HG02588 (cell line): ENCODE results near the gene ROS1.

ENCODE experiments used
- ATAC-seq: cut with Tn5 transposase; IDR thresholded peaks from one replicate; pipeline ENCODE4 v1.9.1; 2021; ENCODE audit warnings: mild to moderate bottlenecking, moderate library complexity; ENCODE audit not compliant: unreplicated experiment

ROS1 gene

GRCh38 chr6:117326396-117326795, 99.3 kb downstream of the ROS1 start:
- no peak for ATAC-seq

DNA sequence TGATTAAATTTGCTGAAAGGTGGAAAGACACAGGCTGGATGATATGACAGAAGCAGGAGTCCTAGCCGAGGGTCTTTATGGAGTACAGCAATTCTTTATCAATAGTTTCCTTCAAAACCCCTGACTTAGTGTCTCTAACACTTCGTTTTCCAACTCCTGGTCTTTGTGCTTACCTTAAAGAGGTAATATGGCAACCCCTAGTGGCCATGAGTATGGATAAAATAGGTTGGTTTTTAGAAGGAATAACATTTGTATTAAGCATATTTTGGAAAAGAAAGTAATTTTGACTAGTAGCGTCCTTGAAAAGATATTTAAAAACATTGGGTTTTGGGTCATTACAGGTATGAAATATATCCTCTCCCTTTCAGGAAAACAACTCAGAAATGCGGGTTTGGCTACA, 108.5 kb downstream of the ROS1 start:
- ATAC-seq = no peak

- ATAC-seq = no peak
Observed at GRCh38 chr6:117311726-117312125, 114.0 kb downstream of the ROS1 start.

DNA sequence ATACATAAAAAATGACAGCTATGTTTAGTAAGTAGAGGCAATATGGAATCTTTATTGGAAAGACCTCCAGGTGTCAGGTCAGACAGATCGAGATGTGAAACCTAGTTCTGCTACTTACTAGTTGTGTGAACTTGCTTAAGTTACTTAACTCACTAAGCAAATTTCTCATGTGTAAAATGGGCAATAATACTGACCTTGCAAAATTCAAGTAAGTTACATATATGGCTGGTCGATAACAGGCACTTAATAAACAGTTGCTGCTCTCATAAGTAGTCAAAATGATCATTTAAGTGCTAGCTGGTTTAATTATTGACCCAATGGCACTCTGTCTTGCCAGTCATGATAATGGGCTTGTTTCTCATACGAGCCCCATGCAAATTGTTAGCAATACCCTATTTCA, 114.4 kb downstream of the ROS1 start:
- no peak for ATAC-seq

DNA sequence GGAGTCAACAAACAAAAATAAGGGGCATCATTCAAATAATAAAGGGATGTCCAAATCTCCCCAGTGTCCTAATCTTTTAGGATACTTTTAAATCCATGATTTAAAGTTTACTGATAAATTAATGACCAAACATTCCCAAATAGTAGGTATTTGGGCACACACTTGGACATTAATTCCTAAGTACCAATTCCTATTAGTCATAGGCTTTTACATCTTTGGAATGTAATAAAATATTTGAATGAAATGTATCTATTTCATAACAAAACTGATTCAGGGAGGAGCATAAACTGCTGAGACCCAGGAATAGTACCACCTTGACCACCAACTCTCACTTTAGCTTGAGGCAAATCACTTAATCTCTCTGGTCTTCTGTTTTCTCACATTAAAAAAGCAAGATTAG, 116.1 kb downstream of the ROS1 start:
- ATAC-seq = no peak

- ATAC-seq = no peak
Observed at GRCh38 chr6:117309069-117309468, 116.7 kb downstream of the ROS1 start.

DNA sequence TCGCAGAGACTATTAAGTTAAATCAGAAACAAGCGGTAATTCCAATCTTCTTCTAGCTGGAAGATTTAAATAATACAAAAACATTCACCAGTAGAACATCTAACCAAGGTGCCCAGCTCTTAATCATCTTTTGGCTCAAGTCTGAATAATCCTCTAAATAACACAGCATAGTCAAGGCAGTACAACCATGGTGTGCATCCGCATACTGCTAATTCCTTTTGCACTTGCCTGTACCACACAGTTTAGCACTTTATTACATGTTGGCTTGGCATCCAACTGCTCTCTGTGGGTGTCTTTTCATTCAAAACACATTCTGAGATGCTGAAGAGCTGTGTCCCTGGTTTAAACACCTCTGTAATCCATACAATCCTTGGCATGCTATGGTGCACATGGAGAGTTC, 118.1 kb downstream of the ROS1 start:
- no peak for ATAC-seq

DNA sequence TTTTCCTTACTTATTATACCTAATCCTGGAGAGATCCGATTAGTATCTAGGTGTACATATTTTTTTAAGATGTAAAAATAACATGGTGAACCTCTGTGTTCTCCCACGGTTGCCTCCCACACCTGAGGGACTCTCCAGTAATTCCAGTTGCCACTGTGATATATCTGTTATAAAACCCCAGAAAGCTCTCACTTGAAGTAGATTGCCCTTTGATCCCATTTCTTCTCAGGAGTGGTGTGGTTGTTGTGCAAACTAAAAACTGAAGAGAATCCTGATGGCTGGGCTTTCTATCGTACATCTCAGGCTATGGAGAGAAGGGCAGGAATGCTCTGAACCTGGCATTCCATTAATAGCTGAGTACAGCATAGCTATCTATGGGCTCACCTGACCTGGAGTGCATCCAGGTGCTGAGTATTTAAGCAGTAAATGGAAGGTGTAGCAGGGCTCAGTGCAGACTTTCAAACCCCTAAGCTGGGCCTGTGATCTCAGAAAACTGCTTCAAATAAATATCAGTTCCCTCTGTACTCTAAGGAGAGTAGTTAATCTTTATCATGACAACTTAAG, 119.4 kb downstream of the ROS1 start:
- ATAC-seq = no peak

DNA sequence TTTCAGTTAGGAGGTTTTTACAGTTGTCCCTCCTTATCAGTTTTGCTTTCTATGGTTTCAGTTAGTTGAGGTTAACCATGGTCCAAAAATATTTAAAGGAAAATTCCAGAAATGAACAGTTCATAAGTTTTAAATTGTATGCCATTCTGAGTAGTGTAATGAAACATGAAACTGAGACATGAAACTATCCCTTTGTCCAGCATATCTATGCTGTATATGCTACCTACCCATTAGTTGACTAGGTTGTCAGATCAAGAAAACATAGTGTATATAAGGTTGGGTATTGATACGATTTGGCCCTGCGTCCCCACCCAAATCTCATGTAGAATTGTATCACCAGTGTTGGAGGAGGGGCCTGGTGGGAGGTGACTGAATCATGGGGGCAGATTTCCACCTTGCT, 121.3 kb downstream of the ROS1 start:
- no peak for ATAC-seq

- ATAC-seq = no peak
Observed at GRCh38 chr6:117303323-117303722, 122.4 kb downstream of the ROS1 start.

DNA sequence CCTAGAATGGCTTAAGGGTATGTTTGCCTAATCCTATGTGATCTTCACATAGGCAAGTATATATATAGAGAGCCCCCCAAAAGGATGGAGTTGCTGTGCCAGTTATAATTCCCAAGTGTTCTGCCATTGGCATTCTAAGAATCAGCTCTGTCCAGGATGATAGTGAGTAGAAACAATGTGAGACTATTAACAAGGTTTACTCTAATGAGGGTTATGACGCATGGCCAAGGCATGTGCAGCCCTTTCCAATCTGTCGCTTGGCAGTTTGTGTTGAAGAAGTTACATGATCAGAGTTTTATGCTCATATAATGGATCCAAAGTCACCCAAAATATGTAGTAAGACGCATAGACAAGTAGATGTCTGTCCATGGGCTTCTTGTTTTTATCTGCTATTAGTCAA, 126.8 kb downstream of the ROS1 start:
- ATAC-seq = no peak

GRCh38 chr6:117290173-117290846, 135.4 kb downstream of the ROS1 start:
- ATAC-seq = no peak

DNA sequence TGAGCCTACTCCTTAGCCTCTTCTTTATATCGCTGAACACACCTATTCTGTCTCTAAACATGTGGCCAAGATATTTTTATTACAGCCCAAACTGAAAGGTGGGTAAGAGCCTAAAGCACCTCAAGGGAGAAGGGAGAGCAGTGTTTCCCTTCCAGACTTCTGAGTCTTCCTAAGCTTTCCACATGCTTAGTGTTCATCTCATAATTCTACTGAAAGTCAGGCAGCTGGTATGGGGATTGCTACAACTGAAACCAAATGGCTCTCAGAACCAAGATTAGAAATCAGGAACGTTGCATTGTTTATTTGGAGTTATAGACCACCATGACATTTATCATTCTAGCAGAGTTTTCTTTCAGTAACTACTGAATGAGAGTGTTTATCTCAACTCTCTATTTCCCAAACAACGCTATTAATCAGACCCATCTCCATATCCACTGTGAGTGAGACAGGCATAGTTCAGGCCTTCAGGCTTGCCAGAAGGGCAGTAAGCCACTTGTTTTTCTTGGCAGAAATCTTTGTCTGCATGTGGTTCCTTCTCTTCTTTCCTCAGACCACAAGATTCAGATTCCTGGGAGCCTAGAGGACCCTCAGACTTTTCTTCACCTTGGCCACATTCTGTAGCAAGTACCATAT, 137.5 kb downstream of the ROS1 start:
- no peak for ATAC-seq

DNA sequence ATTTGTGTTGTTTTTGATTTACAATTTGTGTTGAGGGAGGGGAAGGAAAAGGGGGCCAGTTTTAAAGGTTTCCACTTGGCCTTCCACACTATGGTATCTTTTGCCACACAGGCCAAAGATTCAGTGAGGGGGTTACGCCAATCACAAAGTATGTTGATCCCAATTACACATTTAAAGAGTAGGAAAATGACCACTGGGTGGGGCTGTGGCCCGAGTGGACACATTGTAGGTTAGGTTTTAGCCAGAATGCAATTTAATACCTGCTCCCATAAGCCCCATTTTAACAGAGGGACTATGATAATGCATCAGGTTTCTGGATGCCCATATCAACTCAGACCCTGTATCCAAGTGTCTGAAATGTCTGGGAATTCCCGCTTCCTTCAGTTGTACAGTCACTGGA, 144.8 kb downstream of the ROS1 start:
- no peak for ATAC-seq

GRCh38 chr6:117276778-117277316, 148.9 kb downstream of the ROS1 start:
- ATAC-seq = no peak

DNA sequence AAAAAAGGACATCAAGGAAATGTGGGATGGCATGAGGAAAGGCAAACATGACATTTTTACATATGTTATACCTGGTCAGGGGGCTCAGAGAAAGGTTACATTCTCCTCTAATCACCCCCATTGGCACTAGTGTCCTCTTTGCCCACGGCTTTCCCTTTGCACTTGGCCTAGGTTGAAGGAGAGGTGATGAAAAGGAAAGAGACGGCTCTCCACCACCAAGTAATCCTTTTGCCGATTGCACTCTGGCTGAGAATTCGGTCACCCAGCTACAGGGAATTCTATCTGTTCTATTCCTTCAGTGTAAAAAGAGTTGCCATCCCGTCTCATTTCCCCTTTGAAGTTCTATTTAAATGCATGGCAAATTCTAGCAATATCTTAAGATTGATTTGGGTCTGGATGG, 150.0 kb downstream of the ROS1 start:
- ATAC-seq = no peak

- no peak for ATAC-seq
Observed at GRCh38 chr6:117275205-117275604, 150.5 kb downstream of the ROS1 start.

DNA sequence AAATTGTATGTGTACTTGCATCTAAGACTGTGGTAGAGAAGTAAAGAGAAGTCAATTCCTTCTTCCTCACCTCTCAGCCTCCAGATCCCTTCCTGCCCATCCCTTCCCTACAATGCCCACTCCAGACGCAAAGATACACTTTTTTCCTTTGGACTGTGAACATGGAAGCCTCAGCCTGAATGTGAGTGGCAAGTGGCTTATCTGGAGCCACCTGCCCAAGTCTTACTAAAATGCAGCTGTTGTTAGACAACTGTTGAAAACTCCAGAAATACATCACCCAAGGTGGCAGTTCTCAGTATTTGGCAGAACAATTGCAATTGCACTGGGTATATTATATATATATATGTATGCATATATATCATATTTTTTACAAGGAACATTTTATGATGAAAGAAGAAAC, 152.9 kb downstream of the ROS1 start:
- ATAC-seq = no peak

DNA sequence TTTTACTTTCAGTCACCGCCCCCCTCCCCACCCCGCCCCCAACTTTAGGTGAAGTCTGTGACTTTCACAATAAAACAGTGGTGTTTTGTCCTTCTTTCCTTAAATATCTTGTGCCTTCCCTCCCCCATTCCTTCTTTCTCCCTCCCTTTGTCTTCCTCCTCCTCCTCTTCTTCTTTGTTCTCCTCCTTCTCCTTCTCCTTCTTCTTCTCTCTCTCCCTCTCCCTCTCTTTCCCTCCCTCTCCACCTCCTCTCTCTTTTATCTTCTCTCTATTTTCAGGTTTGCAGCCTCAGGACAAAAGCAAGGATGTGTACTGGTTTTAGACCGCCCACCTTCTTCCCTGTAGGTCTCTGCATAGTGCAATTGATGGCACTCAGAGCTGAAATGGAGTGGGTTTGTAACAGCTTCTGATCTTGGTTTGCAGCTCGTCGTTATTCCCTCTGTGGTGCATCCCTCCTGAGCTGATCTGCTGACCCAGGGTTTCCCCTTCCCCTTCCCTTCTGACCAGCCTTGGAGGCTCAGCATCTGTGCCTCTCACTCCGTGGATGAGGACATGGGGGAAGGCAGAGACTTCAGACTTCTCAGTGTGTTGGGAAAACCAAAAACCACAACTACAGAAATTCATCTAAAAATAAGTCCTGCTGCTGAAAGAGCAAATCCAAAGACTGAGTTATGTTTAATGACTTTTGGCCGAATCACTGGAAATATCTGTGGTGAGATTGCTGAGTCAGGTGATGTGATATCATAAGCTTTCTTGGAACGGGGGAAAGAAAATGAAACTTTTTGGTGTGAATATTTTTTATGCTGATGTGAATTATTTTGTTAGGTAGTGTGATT, 153.5 kb downstream of the ROS1 start:
- ATAC-seq = no peak

GRCh38 chr6:117270843-117271507, 154.8 kb downstream of the ROS1 start:
- no peak for ATAC-seq
